NT2/D1 (cell line): Measurements from ENCODE around the gene PDS5A.

Experiments used
- SUZ12 ChIP-seq: IDR thresholded peaks from 2 replicates; pipeline ENCODE4 v1.6.1; 2011; ENCODE audit not compliant: insufficient read length, insufficient read depth; ENCODE audit errors: extremely low read depth
- YY1 ChIP-seq: IDR thresholded peaks from 2 replicates; pipeline ENCODE4 v1.6.1; 2011; ENCODE audit not compliant: insufficient read length, insufficient read depth
- ZNF274 ChIP-seq: IDR thresholded peaks from 2 replicates; pipeline ENCODE4 v1.6.1; 2011; ENCODE audit warnings: mild to moderate bottlenecking, low read depth, low read length

DNA sequence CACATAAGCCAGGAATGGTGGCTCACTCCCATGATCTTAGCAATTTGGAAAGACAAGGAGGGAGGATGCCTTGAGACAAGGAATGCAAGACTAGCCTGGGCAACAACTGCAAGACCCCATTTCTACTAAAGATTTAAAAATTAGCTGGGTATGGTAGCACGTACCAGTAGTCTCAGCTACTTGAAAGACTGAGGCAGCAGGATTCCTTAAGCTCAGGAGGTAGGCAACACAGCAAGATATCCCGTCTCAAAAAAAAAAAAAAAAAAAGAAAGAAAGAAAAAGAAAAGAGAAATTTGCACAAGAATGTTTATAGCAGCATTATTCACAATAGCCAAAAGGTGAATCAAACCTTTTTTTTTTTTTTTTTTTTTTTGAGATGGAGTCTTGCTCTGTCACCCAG is 29.7 kb downstream of the PDS5A start:
- TF ChIP-seq ZNF274 (no peak), YY1 (no peak), SUZ12 (no peak)
